ENCODE data around the gene KCNRG.

GRCh38 chr13:50052478-50052877, 37.2 kb downstream of the KCNRG start:
- TF ChIP-seq CTCF (IDR thresholded peaks at IDR 0.05; ENCODE audit: insufficient read depth, low read depth, low read length) (no peak), EZH2 (IDR thresholded peaks at IDR 0.05; ENCODE audit: insufficient read depth, low read length) (no peak)
